Stimulated activated effector memory CD8-positive, alpha-beta T cell treated with anti-CD3 and anti-CD28 coated beads, Interleukin-12 subunit alpha, Interleukin-12 subunit beta, amount 100 ng/mL, for 72 hours (primary cell): Measurements from ENCODE around the gene DYNC1H1.
A peak's percentile ranks its signal among the peaks of the same experiment; 100 is the strongest.

ENCODE experiments used
- ATAC-seq: fragments of 150-1000 bp; cut with Tn5 transposase; 2 replicates; pipeline ENCODE4 v1.10.0; 2021
- DNase-seq, 2 donors: peaks; one replicate each; pipeline ENCODE4 v3.0.0; 2021 to 2022; ENCODE audit warnings: low spot score in 2 of 2
- H3K27ac Mint-ChIP-seq: one replicate; pipeline ENCODE4 v1.8.0; 2022; ENCODE audit warnings: mild to moderate bottlenecking, mixed read lengths
- H3K36me3 Mint-ChIP-seq: one replicate; pipeline ENCODE4 v1.8.0; 2022; ENCODE audit warnings: mild to moderate bottlenecking, mixed read lengths
- H3K4me1 Mint-ChIP-seq: one replicate; pipeline ENCODE4 v1.8.0; 2022; ENCODE audit warnings: mixed read lengths
- H3K4me3 Mint-ChIP-seq: one replicate; pipeline ENCODE4 v1.8.0; 2022; ENCODE audit warnings: mild to moderate bottlenecking, mixed read lengths
- H3K9me3 Mint-ChIP-seq: one replicate; pipeline ENCODE4 v1.8.0; 2022; ENCODE audit warnings: mixed read lengths

DYNC1H1 gene

DNA sequence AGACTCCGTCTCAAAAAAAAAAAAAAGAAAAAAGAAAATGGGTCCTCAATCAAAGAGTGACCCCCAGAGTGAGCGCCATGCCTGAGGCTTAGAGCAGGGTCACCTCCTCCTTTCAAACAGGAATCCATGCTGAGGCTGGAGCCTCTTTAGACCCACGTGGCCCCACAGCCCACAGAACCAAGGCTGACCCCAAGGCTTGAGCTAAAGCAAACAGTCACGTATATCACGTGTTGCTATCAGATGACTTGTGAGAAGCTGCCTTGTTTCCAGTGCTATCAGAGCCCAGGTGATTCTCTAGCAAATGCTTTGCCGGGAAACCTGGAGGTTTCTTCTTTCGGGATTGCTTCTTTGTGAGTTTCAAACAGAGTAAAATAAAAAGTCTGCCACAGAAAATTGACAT is 31.7 kb upstream of the DYNC1H1 start:
- ATAC-seq (no peak), DNase-seq (no peak)
- Mint-ChIP-seq H3K4me3 (no peak overlapping the region), H3K27ac (peak overlapping the region; percentile 32), H3K36me3 (peaks cover 17% of the 10 kb centered on the region), H3K9me3 (no peaks in the 10 kb centered on the region), H3K4me1 (peaks cover 9% of the 10 kb centered on the region)

- DNase-seq (no peak), ATAC-seq (no peak)
- Mint-ChIP-seq H3K27ac (peak overlapping the region; percentile 32), H3K9me3 (no peaks in the 10 kb centered on the region), H3K4me1 (peaks cover 5% of the 10 kb centered on the region), H3K36me3 (peaks cover 14% of the 10 kb centered on the region), H3K4me3 (no peak overlapping the region)
Measured at GRCh38 chr14:101933209-101933608, 31.2 kb upstream of the DYNC1H1 start.

DNA sequence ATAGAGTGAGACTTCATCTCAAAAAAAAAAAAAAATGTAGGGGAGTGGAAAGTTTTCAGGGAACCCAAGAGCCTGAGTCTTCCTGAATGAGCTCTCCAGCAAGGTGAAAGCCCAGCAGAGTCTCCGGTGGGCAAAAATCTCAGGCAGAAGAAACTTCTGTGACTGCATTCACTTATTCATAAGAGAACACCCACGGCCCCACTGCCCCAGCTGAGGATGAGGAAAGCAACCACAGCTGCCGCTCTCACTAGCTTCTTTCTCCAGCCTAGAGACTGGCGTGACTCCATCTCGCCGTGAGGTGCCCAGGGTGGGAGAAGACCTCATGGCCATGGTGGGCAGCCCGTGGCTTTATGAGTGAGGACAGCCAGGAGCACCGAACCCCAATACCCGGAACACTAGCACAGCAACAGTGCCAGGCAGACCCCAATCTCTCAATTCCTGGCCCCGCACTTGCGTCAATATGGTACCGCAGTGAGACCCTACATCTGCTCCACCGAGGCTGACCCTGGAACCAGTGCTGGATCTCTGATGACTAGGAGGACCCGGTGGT is 29.7 kb upstream of the DYNC1H1 start:
- no peak for DNase-seq
- Mint-ChIP-seq H3K9me3 (no peaks in the 10 kb centered on the region), H3K4me3 (no peak overlapping the region), H3K27ac (no peak overlapping the region), H3K36me3 (no peaks in the 10 kb centered on the region), H3K4me1 (peaks cover 9% of the 10 kb centered on the region)
- ATAC-seq, result no peak

DNA sequence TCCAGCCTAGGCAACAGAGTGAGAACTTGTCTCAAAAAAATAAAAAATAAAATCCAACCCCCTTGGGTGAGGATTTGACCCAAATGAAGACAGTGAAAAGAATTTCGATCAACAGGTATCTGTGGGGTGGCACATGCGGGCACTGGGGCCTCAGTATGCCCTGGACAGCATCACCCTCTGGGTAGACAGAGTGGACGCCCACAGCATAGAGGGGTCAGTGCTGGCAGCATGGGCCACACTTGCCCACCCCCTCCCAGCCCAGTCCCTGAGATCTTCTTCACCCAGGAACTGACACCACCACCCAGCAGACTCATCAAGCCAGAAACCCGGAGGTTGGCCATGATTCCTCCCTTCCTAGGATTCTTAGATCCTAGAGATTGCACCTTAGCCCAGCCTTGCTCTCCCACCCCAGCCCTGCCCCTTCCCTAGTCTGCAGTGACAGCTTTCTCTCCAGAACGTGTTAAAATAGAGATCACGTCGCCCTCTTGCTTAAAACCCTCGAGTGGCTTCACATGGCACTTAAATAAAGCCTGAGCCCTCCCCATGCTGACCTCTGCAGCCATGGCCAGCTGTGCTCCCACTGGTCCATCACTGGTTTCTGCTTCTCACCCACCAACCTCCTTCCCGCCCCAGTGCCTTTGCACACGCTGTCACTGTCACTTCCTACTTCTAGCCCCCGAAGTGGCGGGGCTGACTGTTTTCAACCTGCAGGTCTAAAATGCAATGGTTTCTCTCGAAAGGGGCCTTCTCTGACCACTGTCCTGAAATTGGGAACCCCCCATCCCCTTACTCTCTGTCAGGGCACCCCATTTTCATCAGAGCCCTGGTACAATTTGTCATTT is 26.2 kb upstream of the DYNC1H1 start:
- Mint-ChIP-seq H3K4me1 (peaks cover 9% of the 10 kb centered on the region), H3K9me3 (no peaks in the 10 kb centered on the region), H3K4me3 (no peak overlapping the region), H3K36me3 (no peaks in the 10 kb centered on the region), H3K27ac (peak overlapping the region; percentile 29)
- DNase-seq (no peak), ATAC-seq (no peak)

- no peak for DNase-seq
- H3K9me3 Mint-ChIP-seq, result no peaks in the 10 kb centered on the region
- peaks cover 9% of the 10 kb centered on the region for H3K4me1 Mint-ChIP-seq
- H3K27ac Mint-ChIP-seq, result no peak overlapping the region
- no peak for ATAC-seq
- H3K4me3 Mint-ChIP-seq, result no peak overlapping the region
- H3K36me3 Mint-ChIP-seq, result no peaks in the 10 kb centered on the region
Measured at GRCh38 chr14:101939646-101940170, 24.7 kb upstream of the DYNC1H1 start.

- H3K4me1 Mint-ChIP-seq, result peaks cover 19% of the 10 kb centered on the region
- DNase-seq (no peak), ATAC-seq (no peak)
- H3K27ac Mint-ChIP-seq, result no peak overlapping the region
- peaks cover 24% of the 10 kb centered on the region for H3K36me3 Mint-ChIP-seq
- no peak overlapping the region for H3K4me3 Mint-ChIP-seq
- no peaks in the 10 kb centered on the region for H3K9me3 Mint-ChIP-seq
Measured at GRCh38 chr14:101944451-101944850, 19.9 kb upstream of the DYNC1H1 start.

- no peaks in the 10 kb centered on the region for H3K9me3 Mint-ChIP-seq
- no peak overlapping the region for H3K4me3 Mint-ChIP-seq
- no peak overlapping the region for H3K27ac Mint-ChIP-seq
- H3K4me1 Mint-ChIP-seq, result peaks cover 21% of the 10 kb centered on the region
- DNase-seq (no peak), ATAC-seq (no peak)
- H3K36me3 Mint-ChIP-seq, result peaks cover 24% of the 10 kb centered on the region
Measured at GRCh38 chr14:101945171-101945570, 19.2 kb upstream of the DYNC1H1 start.

DNA sequence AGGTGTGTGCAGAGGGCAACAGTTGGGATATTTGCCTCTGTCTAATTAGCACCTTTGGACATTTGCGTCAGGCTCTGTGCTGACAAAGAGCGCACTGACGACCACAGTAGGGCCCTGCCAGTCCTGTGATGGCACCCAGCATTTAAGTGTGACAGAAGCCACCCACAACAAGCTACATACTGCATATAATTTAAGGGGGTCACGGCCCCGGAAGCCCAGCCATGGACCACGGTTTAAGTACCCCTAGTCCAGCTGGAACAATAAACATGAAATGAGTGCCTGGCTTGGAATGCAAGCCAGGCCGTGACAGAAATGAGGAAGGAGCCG is 16.8 kb upstream of the DYNC1H1 start:
- Mint-ChIP-seq H3K4me1 (peaks cover 28% of the 10 kb centered on the region), H3K27ac (peak overlapping the region; percentile 99), H3K4me3 (peak overlapping the region; percentile 96), H3K36me3 (peaks cover 24% of the 10 kb centered on the region), H3K9me3 (no peaks in the 10 kb centered on the region)
- ATAC-seq (peak; percentile 12), DNase-seq (no peak)

DNA sequence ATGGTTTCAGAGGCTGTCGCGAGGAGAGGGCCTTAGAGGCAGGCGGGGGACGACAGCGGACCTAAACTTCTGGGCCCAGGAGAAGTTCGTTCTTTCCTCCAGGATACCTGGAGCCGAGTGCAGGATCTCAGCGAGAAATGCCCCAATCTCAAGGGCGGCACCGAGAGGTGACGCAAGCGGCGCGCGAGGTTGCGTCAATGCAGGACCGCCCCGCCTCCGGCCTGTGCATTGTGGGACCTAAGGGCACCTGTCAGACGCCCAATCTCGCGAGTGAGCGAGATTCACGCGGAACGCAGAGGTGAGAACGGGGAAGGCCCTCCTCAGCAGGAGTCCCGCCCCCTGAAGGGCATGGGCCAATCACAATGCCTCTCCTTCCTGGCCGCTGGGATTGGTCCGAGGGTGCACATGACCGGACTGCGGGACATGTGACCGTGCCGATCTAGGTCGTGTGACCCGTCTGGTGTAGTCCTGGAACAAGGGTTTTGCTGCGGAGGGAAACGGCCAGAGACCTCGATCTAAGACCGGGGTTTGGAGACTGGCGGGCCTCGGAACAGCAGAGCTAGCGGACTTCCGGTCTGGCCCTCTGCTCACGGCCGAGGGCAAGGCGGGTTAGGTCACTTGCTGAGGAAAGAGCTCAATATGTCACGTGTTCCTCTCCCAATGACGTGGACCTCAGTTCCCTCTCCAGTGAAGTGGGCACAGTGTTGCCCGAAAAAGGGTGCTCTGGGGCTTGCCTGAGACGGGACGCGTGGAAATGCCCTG is 16.3 kb upstream of the DYNC1H1 start:
- H3K4me1 Mint-ChIP-seq, result peaks cover 28% of the 10 kb centered on the region
- H3K27ac Mint-ChIP-seq, result peak overlapping the region; percentile 99
- peak; percentile 99 to 100 for DNase-seq
- H3K9me3 Mint-ChIP-seq, result no peaks in the 10 kb centered on the region
- peak; percentile 98 for ATAC-seq
- H3K4me3 Mint-ChIP-seq, result peak overlapping the region; percentile 96
- H3K36me3 Mint-ChIP-seq, result peaks cover 24% of the 10 kb centered on the region

- peaks cover 28% of the 10 kb centered on the region for H3K4me1 Mint-ChIP-seq
- peak overlapping the region; percentile 99 for H3K27ac Mint-ChIP-seq
- peak overlapping the region; percentile 96 for H3K4me3 Mint-ChIP-seq
- DNase-seq, result no peak
- no peaks in the 10 kb centered on the region for H3K9me3 Mint-ChIP-seq
- peaks cover 24% of the 10 kb centered on the region for H3K36me3 Mint-ChIP-seq
- ATAC-seq, result no peak
Measured at GRCh38 chr14:101948666-101949216, 15.6 kb upstream of the DYNC1H1 start.

DNA sequence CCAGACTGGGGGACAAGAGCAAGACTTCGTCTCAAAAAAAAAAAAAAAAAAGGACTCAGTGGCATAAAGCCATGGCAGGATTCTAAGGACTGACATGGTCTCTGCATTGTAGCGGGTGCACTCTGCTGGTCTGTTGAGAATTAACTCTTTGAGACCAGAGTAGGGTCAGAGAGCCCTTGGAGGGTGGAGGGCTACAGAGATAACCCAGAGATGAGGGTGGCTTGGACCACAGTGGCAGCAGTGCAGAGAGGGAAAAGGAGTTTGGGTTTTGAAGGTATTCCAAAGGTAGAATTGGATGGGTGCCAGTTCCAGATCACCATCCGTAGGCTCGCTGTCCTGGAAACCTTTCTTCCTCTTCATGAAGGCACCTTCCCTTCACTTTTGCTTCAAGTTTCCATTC is 14.3 kb upstream of the DYNC1H1 start:
- Mint-ChIP-seq H3K36me3 (peaks cover 24% of the 10 kb centered on the region), H3K27ac (no peak overlapping the region), H3K4me3 (peak overlapping the region; percentile 96)

DNA sequence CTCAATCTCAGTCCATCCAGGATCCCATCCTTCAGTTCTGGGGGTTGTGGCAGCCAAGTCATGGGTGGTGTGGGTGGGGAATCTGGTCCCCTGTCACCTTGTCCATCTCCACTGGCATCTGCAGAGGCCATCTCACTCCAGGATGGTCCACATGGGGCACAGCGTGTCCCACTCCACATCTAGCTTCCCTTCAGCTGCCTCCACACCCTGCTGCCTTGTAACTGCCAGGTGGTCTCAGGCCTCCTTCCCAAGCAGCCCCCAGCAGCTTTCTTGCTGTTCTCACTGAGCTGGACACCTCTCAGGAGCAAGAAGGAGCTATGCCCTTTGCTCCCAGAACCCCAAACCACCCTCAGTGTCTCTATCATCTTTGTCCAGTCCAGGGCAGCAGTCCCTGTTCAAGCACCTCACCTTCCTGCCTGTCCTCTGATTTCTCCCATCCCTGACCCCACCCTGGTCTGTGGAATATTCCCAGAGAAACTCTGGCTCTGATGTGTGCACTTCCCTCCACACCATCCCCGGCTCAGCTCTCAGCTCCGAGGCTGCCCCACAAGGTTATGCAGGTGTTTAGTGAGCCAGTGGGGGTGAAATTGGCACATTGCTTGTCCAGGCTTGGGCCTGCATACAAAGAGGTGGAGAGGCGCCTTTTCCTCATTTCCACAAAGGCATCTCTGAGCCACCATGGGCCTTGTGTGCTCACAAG is 13.7 kb upstream of the DYNC1H1 start:
- DNase-seq (no peak), ATAC-seq (no peak)
- Mint-ChIP-seq H3K4me3 (peak overlapping the region; percentile 19), H3K9me3 (no peaks in the 10 kb centered on the region), H3K4me1 (peaks cover 28% of the 10 kb centered on the region), H3K36me3 (peaks cover 22% of the 10 kb centered on the region), H3K27ac (no peak overlapping the region)

More for the DNA sequence above, 14.3 kb upstream of the DYNC1H1 start:
- Mint-ChIP-seq H3K4me1 (peaks cover 28% of the 10 kb centered on the region), H3K9me3 (no peaks in the 10 kb centered on the region)
- no peak for DNase-seq
- ATAC-seq, result no peak

DNA sequence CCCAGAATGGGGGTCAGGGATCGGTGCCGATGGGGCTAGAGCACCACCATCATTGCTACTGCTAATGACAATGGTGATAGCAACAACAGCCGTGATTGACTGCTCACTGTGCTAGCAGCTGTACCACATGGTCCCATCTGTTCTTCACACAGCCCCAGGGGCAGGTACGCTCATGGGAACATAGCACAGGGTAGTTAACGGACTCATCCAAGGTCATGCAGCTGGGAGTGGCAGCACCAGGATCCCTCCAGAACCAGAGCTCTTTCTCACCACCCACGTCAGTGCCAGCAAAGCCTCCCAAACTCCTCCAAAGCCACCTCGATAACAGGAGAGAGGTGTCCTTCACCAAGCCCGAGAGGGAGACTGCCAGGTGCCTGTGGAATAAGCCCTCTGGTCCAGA is 11.2 kb upstream of the DYNC1H1 start:
- Mint-ChIP-seq H3K9me3 (no peaks in the 10 kb centered on the region), H3K4me1 (peaks cover 21% of the 10 kb centered on the region), H3K27ac (no peak overlapping the region), H3K36me3 (peaks cover 3% of the 10 kb centered on the region), H3K4me3 (no peak overlapping the region)
- no peak for DNase-seq
- no peak for ATAC-seq

DNA sequence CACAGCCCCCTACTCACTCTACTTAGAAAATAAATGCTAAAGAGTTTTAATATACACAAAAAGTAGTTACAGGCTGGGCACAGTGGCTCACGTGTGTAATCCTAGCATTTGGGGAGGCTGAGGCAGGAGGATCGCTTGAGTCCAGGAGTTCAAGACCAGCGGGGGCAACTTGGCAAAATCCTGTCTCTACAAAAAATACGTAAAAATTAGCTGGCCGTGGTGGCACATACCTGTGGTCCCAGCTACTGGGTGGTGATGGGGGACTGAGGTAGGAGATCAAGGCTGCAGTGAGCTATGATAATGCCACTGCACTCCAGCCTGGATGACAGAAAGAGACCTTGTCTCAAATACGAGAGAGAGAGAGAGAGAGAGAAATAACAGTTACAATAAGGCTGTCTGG is 9.9 kb upstream of the DYNC1H1 start:
- peaks cover 8% of the 10 kb centered on the region for H3K4me1 Mint-ChIP-seq
- no peak overlapping the region for H3K4me3 Mint-ChIP-seq
- H3K27ac Mint-ChIP-seq, result no peak overlapping the region
- no peaks in the 10 kb centered on the region for H3K36me3 Mint-ChIP-seq
- DNase-seq (no peak), ATAC-seq (no peak)
- no peaks in the 10 kb centered on the region for H3K9me3 Mint-ChIP-seq

- no peaks in the 10 kb centered on the region for H3K9me3 Mint-ChIP-seq
- H3K4me1 Mint-ChIP-seq, result peaks cover 12% of the 10 kb centered on the region
- H3K4me3 Mint-ChIP-seq, result no peak overlapping the region
- DNase-seq (no peak), ATAC-seq (no peak)
- H3K36me3 Mint-ChIP-seq, result no peaks in the 10 kb centered on the region
- H3K27ac Mint-ChIP-seq, result no peak overlapping the region
Measured at GRCh38 chr14:101955695-101956161, 8.6 kb upstream of the DYNC1H1 start.
